Dermis microvascular lymphatic vessel endothelial cell (primary cell): ENCODE measurements around the gene MAD2L1. TPM values are rescaled to one million over a fixed set of nuclear protein-coding genes. Genes with fewer than 3 reads are reported as not detected.

Source experiments
- DNase-seq, 2 donors: peaks; one replicate each; pipeline versions ENCODE4 v3.0.0 to v3.0.0-alpha.2; 2010; ENCODE audit warnings: low read depth in 2 of 2
- total RNA-seq: library from RNA; depleted of rRNA; stranded (reverse); fragments of >200 nt; gene quantifications from 2 replicates; pipeline ENCODE4 v1.2.1, GENCODE V29; 2014

Gene MAD2L1
- total RNA-seq, 1 donor from 2014 or later = 29.8 TPM

GRCh38 chr4:120059036-120059435, 7.6 kb downstream of the MAD2L1 start:
- DNase-seq = no peak

- DNase-seq = no peak
Observed at GRCh38 chr4:120057416-120057815, 9.2 kb downstream of the MAD2L1 start.

- DNase-seq = peak in 1 of 2 donors; percentile 9
Observed at GRCh38 chr4:120056246-120056645, 10.4 kb downstream of the MAD2L1 start.

- DNase-seq = no peak
Observed at GRCh38 chr4:120055795-120056194, 10.9 kb downstream of the MAD2L1 start.

- no peak for DNase-seq
Observed at GRCh38 chr4:120055162-120055561, 11.5 kb downstream of the MAD2L1 start.

GRCh38 chr4:120053911-120054310, 12.7 kb downstream of the MAD2L1 start:
- DNase-seq = no peak

GRCh38 chr4:120052856-120053255, 13.8 kb downstream of the MAD2L1 start:
- peak; percentile 22 to 55 for DNase-seq

GRCh38 chr4:120051253-120051652, 15.4 kb downstream of the MAD2L1 start:
- DNase-seq = no peak

GRCh38 chr4:120049732-120050494, 16.7 kb downstream of the MAD2L1 start:
- DNase-seq = peak; percentile 59 to 69

GRCh38 chr4:120043828-120044227, 22.8 kb downstream of the MAD2L1 start:
- no peak for DNase-seq

- DNase-seq = no peak
Observed at GRCh38 chr4:120037411-120037810, 29.2 kb downstream of the MAD2L1 start.

- DNase-seq = no peak
Observed at GRCh38 chr4:120034913-120035312, 31.7 kb downstream of the MAD2L1 start.

- no peak for DNase-seq
Observed at GRCh38 chr4:120026853-120027252, 39.8 kb downstream of the MAD2L1 start.

GRCh38 chr4:120025516-120025915, 41.1 kb downstream of the MAD2L1 start:
- DNase-seq = no peak

- DNase-seq = no peak
Observed at GRCh38 chr4:120018786-120019185, 47.9 kb downstream of the MAD2L1 start.

GRCh38 chr4:120017939-120018692, 48.5 kb downstream of the MAD2L1 start:
- no peak for DNase-seq

- DNase-seq = no peak
Observed at GRCh38 chr4:120011725-120012124, 54.9 kb downstream of the MAD2L1 start.

GRCh38 chr4:120010646-120011045, 56.0 kb downstream of the MAD2L1 start:
- no peak for DNase-seq

GRCh38 chr4:120009731-120010130, 56.9 kb downstream of the MAD2L1 start:
- no peak for DNase-seq

GRCh38 chr4:120008957-120009356, 57.7 kb downstream of the MAD2L1 start:
- no peak for DNase-seq

GRCh38 chr4:120007896-120008436, 58.7 kb downstream of the MAD2L1 start:
- no peak for DNase-seq

GRCh38 chr4:120007191-120007871, 59.3 kb downstream of the MAD2L1 start:
- no peak for DNase-seq
